ENCODE results near the gene NT5DC3. TPM values are rescaled to one million over a fixed set of nuclear protein-coding genes. Genes with fewer than 3 reads are reported as not detected.
A peak's percentile ranks its signal among the peaks of the same experiment; 100 is the strongest.

Gene NT5DC3
- total RNA-seq, 1 donor from 2014 or later: 6.6 TPM

DNA sequence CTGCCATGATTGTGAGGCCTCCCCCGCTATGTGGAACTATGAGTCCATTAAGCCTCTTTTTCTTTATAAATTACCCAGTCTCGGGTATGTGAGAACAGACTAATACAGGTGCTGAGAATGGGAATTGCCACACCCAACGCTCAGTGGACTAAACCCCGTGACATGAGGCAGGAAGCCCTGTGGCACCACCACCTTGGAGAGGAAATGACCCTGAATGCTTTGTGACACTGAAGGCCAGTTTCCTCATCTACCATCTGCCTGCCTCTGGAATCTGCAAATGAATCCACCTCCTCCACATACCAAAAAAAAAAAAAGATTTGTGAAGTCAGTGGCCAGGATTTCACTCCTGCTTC, 41.6 kb downstream of the NT5DC3 start:
- FAIRE-seq: no peak
- Histone ChIP-seq H3K36me3 (ENCODE audit: control insufficient read depth, insufficient read depth, low read length) (no peaks in the 10 kb centered on the region), H3K27me3 (ENCODE audit: control insufficient read depth, insufficient read depth, low read length) (no peaks in the 10 kb centered on the region), H3K4me3 (ENCODE audit: low read depth, low read length) (no peak overlapping the region)
- TF ChIP-seq, protein P1, sequence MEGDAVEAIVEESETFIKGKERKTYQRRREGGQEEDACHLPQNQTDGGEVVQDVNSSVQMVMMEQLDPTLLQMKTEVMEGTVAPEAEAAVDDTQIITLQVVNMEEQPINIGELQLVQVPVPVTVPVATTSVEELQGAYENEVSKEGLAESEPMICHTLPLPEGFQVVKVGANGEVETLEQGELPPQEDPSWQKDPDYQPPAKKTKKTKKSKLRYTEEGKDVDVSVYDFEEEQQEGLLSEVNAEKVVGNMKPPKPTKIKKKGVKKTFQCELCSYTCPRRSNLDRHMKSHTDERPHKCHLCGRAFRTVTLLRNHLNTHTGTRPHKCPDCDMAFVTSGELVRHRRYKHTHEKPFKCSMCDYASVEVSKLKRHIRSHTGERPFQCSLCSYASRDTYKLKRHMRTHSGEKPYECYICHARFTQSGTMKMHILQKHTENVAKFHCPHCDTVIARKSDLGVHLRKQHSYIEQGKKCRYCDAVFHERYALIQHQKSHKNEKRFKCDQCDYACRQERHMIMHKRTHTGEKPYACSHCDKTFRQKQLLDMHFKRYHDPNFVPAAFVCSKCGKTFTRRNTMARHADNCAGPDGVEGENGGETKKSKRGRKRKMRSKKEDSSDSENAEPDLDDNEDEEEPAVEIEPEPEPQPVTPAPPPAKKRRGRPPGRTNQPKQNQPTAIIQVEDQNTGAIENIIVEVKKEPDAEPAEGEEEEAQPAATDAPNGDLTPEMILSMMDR (IDR thresholded peaks at IDR 0.05; ENCODE audit: insufficient read depth, low read length, severe bottlenecking): no peak
- no peak for DNase-seq (ENCODE audit: low read depth)

DNA sequence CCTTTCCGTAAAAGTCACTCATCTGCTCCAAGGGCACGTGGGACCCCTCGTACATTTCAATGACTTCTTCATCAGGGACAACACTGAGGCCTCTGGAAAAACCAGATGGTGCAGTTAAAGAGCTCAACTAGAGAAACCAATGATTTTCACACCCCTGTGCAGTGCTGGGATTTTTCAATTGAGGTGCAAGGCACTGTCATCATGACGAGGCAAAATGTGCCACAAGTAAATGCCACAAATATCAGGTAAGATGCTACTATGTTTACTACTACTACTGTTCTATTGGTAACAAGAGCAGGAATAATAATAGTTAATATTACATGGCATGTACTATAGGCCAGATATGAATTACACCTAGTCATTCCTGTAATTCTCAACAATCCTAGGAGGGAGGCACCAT, 42.4 kb downstream of the NT5DC3 start:
- Histone ChIP-seq H3K27me3 (ENCODE audit: control insufficient read depth, insufficient read depth, low read length) (no peaks in the 10 kb centered on the region), H3K4me3 (ENCODE audit: low read depth, low read length) (no peak overlapping the region), H3K36me3 (ENCODE audit: control insufficient read depth, insufficient read depth, low read length) (peaks cover 2% of the 10 kb centered on the region)
- no peak for FAIRE-seq
- DNase-seq (ENCODE audit: low read depth): no peak
- TF ChIP-seq, protein P1 (IDR thresholded peaks at IDR 0.05; ENCODE audit: insufficient read depth, low read length, severe bottlenecking): no peak

DNA sequence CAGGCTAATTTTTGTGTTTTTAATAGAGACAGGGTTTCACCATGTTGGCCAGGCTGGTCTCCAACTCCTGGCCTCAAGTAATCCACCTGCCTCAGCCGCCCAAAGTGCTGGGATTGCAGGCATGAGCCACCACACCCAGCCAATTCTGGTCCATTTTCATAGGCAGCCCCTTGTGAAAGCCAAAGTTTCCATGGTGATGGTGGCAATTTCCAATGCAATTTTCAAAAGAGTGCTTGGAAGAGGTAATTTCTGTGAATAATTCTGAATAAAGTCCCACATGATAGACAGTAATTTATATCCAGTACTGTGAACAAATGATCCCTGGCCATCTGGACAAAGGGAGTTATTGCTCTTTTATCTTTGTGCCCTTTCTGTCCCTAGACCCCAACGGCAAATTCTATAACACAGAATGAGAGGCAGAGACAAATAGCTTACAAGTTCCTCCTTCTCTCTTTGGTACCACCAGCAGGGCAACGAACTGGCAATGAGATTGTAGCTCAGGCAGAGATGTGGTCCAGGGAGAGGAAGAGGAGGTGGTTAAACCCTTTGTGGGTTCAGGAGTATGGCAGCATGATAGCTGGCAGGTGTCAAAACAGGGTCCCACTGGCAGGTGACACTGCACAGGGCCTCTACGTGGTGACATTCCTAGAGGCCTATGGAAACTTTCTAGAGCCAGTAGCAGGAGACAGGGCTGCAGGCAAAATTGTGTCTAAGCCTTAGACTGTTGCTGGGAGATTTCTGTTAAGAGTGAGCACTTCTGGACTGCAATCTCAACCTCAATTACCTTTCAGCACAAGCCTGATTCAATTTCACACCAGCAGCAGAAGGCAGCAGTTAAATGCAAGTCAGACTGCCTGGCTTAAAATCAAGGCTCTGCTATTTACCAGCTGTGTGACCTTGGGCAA, 46.5 kb downstream of the NT5DC3 start:
- DNase-seq (ENCODE audit: low read depth) (no peak), FAIRE-seq (peak; percentile 32)
- Histone ChIP-seq H3K4me3 (ENCODE audit: low read depth, low read length) (no peak overlapping the region), H3K27me3 (ENCODE audit: control insufficient read depth, insufficient read depth, low read length) (no peaks in the 10 kb centered on the region), H3K36me3 (ENCODE audit: control insufficient read depth, insufficient read depth, low read length) (peaks cover 6% of the 10 kb centered on the region)
- TF ChIP-seq, protein P1 (IDR thresholded peaks at IDR 0.05; ENCODE audit: insufficient read depth, low read length, severe bottlenecking): no peak

DNA sequence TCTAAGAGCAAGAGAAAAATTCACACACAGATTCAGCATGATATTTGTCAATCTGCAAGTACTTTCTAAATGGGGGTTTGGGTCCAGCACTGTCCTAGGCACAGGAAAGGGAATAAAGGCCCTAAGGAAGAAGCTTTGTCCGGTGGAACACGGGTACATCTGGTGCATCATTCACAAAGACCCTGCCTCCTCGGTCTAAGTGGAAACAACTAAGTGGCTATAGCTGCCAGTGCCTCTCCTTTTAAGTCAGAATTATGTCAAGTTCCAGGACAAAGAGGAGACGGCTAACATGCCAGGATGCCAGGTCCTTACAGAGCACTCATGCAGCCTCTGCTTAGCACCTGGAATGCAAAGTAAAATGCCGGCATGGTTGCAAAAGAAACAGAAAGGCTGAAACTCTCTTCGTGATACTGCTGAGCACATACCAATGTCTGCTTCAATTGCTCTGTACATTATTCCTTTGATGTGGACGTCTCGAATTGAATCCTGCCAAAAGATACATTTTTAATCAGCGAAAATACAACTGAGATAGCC, 47.5 kb downstream of the NT5DC3 start:
- Histone ChIP-seq H3K4me3 (ENCODE audit: low read depth, low read length) (no peak overlapping the region), H3K27me3 (ENCODE audit: control insufficient read depth, insufficient read depth, low read length) (no peaks in the 10 kb centered on the region), H3K36me3 (ENCODE audit: control insufficient read depth, insufficient read depth, low read length) (peaks cover 6% of the 10 kb centered on the region)
- no peak for FAIRE-seq
- DNase-seq (ENCODE audit: low read depth): no peak
- TF ChIP-seq, protein P1 (IDR thresholded peaks at IDR 0.05; ENCODE audit: insufficient read depth, low read length, severe bottlenecking): no peak

DNA sequence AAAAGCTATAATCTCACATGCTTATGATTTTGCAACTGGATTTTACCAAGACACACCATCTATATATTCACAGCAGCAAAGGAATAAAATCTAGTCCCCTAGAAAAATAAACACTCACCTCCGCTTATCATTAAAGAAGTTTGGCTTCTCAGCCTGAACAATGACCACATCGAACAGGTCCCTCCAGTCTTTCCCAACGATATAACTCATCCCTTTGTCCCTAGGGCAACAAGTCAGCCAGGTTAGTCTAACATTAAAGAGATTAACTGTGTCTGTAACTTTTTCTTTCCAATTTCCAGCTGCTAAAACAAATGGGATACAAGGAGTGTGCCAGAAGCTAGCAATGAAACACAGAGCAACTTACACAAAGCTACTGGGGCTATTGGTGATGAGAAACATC, 48.0 kb downstream of the NT5DC3 start:
- Histone ChIP-seq H3K4me3 (ENCODE audit: low read depth, low read length) (no peak overlapping the region), H3K36me3 (ENCODE audit: control insufficient read depth, insufficient read depth, low read length) (peaks cover 6% of the 10 kb centered on the region), H3K27me3 (ENCODE audit: control insufficient read depth, insufficient read depth, low read length) (no peaks in the 10 kb centered on the region)
- FAIRE-seq: no peak
- peak; percentile 27 for DNase-seq (ENCODE audit: low read depth)
- TF ChIP-seq, protein P1 (IDR thresholded peaks at IDR 0.05; ENCODE audit: insufficient read depth, low read length, severe bottlenecking): no peak
